Peyer's patch (tissue), 4 donors: ENCODE data around the gene SLC4A3.

ENCODE experiments used
- CTCF ChIP-seq, 6 experiments: fragments of 450-650 bp in 4 of 6; fragments of 200-600 bp in 2 of 6; sonication (generic) in 1 of 6; IDR thresholded peaks; one replicate each; pipeline ENCODE4 v1.5.1; 2017 to 2019; ENCODE audit warnings: antibody characterized with exemption in 6 of 6, mild to moderate bottlenecking in 3 of 6, moderate library complexity in 1 of 6
- POLR2A ChIP-seq, 2 donors: fragments of 450-650 bp; IDR thresholded peaks; one replicate each; pipeline ENCODE4 v1.5.1; 2017; ENCODE audit warnings: antibody characterized with exemption in 2 of 2, mild to moderate bottlenecking in 2 of 2, moderate library complexity in 2 of 2

- TF ChIP-seq CTCF (IDR thresholded peaks at IDR 0.05): no peak
- no peak for TF ChIP-seq POLR2A (IDR thresholded peaks at IDR 0.05)
Observed at GRCh38 chr2:219644801-219645480, 17.5 kb downstream of the SLC4A3 start.
